Hippocampal formation (tissue), 2 donors: ENCODE data around the gene KIF21A.

Experiments used
- DNase-seq, 2 donors: peaks; one replicate each; lab custom pipeline; 2025; lab: John Stamatoyannopoulos, UW

The KIF21A gene

DNA sequence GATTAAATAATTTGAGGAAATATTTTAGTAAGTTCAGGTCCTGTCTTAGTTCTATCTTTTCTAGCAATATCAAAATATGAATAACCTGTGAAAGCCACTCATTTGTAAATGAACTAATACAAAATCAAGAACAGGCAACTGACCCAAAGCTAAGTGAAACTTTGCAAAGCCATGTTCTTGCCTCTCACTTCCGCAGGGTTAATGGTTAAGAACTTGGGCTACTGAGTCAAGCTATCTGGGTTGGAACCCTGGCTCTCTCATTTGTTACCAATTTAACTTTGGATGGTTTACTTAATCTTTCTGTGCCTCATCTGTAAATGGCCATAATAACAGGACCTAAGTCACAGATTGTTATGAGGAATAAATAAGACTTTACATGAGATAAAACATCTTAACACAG lies 2.8 kb downstream of the KIF21A start:
- DNase-seq, result no peak

DNA sequence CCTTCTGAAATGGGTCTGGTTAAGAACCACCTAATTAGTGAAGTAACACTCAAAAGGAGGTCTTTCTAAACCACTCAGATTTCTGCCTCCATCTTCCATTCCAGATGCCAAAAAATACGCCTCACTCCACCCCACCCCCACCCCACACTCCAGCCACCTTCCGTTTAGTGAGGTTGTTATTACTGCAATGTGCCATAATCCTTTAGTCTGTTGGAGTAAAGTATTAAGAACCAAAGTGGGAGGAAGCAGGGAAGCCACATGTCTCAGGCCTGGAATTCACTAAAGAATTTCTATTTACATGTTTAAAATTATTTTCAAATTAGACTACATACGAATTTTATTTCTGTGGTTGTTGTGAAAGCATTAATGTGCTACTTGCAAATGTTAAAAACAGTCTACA lies 7.4 kb downstream of the KIF21A start:
- no peak for DNase-seq

DNA sequence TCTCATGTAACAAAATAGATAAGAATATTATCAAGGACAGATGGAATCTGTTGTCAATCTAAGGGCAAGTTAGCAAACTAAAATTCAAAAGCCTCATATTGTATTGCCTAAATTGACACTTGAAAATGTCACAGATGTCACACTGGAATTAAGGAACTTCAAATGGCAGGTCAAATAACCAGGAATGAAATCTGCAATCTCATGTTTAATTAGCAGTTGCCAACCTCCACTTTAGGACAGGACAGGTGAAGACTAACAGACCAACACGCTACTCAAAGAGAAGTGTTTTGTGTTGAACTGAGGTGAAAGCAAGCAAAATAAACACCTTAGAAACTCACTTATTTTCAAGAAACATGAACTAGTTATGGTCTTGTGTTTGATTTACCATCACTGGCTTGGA lies 11.1 kb downstream of the KIF21A start:
- DNase-seq, result no peak

DNA sequence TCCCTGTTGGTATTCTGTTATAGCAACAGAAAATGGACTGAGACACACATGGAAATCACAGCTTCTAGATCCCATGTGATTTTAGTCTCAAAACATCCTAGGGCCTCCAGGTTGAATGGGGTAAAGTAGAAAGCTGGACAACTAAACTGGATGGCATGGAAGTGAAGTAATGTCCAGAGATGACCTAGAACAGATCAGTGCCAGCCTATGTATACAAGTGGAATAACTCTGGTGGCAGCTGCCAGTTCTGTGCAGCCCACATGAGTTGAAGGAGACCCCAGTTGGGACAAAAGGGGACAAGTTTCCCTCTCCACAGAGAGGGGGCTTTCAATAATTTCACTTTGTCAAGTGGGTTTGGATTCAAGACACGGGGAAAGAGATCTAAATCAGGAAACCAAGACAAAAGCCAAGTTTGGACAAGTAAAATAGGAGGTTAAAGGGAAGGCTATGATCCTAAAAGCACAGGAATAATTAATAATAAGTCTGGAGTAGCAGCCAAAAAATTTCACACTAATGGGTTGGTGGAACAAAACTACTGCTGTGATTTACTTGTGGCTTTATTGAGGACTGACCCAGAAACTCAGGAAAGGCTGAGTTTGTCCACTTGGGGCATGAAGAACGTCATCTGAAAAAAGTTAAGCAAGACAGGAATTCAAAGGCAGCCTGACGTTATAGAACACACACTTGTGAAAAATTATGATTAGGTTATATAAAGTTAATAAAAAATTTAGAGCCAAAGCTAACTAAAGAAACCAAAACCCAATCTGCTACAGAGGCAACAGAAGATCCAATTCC lies 11.7 kb downstream of the KIF21A start:
- DNase-seq, result no peak

DNA sequence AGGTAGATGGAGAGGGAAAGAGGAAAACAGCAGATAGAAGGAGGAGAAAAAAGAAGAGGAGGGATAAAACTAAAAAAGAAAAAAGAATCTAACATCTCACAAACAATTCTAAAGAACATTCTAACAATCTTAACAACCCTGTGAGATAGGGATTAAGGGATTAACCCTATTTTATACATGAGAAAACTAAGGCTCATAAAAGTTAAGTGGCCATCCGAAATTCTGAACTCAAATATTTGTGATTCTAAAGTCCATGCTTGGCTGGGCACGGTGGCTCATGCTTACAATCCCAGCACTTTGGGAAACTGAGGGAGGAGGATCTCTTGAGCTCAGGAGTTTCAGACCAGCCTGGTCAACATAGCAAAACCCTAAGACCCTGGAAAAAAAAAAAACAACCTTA lies 13.1 kb downstream of the KIF21A start:
- DNase-seq, result no peak

DNA sequence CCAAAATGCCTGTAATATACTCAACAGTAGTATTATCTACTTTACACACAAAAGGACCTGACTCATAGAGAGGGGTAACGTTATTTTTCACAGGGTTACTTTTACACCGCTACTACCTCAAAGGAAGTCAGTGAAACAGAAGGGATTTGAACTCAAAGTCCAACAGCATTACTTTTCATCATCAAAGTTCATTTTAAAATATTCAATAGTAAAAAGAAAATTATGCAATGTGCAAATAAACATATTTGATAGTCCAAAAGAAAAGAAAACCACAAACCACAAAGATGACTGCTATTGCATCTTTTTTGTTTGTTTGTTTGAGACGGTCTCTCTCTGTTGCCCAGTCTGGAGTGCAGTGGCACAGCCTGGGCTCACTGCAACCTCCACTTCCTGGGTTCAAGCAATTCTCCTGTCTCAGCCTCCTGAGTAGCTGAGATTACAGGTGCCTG lies 15.5 kb downstream of the KIF21A start:
- DNase-seq, result no peak

DNA sequence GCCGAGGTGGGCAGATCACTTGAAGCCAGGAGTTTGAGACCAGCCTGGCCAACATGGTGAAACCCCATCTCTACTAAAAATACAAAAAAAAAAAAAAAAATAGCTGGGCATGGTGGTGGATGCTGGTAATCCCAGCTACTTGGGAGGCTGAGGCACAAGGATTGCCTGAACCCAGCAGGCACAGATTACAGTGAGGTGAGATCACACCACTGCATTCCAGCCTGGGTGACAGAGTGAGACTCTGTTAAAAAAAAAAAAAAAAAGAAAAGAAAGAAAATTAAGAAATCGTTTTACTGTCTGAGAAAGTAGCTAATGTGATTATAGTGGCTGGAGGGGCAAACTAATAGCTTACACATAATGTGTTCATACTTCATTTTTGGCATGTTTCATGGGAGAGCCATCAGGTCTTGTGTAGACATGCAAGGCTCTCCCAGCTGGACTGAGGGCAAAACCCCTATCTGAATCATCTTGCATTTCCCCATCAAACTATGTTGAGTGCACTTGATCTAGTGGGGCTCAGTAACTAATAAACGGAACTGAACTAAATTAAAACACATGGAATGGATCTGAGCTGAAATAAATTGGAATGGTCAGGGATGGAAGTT lies 16.2 kb downstream of the KIF21A start:
- no peak for DNase-seq

DNA sequence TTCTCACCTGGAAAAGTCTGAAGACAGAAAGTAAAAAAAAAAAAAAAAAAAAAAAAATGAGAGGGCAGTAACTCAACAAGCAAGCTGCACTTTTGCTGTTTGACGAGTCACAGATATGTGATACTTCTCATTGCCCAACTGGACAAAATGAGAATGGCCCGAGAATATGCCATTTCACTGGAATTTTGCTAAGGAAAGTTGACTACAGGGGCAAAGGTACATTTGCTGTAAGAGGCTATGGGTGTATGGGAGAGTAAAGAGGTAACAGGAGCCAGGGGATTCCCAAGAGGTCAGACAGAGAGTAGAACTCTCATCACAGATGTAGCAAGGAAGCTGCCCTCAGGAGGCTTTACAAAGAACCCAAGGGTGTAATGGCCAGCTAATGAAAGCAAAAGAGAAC lies 22.9 kb downstream of the KIF21A start:
- DNase-seq, result no peak

DNA sequence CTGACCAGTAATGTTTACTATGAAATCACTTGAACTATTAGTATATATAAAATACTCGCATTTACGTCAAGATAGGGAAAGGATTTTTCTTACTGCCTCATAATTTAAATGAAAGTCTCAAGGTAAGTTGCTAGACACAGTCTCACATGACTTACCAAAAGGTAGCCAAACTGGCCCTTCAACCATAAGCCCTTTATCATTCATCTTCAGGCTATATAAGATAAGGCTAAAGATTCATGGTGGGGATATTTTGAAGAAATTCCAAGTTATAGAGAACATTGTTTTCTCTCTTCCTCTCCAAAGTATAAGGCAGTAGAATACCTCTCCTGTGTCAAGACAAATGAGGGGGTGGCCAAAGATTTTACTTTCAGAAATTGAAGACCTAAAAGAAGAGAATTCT lies 23.4 kb downstream of the KIF21A start:
- DNase-seq, result no peak

DNA sequence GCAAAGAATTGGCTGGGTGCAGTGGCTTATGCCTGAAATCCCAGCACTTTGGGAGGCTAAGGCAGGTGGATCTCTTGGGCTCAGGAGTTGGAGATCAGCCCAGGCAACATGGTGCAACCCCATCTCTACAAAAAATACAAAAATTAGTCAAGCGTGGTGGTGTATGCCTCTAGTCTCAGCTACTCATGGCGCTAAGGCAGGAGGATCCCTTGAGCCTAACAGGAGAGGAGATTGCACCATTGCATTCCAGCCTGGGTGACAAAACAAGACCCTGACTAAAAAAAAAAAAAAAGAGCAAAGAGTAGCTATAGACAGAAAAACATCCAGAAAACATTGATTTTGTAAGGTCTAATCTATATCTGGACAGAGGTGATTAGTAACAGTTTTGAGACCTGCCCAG lies 25.0 kb downstream of the KIF21A start:
- no peak for DNase-seq

DNA sequence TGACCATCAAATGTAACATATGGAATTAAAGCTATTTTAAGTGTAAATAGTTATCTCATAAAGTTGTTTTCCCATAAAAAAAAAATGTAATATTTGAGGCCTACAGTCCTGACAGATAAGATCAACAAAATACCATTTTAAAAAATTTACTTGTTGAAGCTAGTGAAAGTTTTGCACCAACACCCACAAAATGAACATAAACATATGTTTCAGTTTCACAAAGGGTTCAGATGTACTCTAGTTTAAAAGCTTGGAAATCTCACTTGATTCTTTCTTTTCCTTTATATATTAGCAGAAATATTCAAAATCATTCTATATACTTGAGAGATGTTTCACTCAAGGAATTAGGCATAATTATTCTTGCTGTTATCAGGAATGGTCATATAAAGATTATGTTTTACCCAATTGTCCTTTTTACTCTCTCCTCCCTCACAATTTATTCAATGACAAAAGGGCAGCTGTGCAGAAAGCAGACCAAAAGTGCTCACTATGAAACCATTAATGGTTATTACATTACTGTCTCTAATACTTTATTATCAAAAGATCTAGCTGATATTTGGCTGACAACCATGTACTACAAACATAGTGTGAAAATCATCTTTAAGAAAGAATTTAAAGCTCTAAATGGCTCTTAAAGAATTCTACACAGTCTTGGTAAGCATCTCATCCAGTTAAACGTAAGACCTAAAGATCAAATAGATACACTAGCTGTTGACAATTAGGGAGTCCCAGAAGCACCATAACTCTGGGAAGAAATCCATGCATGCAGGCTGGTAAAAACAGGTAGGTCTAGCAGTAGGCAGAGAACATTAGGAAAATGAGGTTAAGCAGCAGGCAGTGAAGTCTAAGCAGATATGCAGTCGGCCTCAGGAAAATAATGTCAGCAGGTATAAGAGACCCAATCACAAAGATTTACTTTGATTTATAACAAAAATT lies 28.8 kb downstream of the KIF21A start:
- DNase-seq, result no peak

DNA sequence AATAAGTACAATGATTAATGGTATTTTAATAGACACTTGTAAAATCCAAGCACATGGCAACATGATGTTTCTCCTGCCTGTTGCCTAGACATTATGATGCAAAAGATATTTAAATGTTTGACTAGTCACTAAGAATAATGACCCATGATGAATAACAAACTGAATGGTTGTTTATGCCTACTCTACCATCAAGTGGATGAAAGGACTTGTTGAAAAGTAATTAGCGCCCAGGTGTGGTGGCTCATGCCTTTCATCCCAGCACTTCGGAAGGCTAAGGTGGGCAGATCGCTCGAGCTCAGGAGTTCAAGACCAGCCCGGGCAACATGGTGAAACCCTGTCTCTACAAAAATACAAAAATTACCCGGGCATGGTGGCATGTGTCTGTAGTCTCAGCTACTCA lies 30.7 kb downstream of the KIF21A start:
- no peak for DNase-seq

DNA sequence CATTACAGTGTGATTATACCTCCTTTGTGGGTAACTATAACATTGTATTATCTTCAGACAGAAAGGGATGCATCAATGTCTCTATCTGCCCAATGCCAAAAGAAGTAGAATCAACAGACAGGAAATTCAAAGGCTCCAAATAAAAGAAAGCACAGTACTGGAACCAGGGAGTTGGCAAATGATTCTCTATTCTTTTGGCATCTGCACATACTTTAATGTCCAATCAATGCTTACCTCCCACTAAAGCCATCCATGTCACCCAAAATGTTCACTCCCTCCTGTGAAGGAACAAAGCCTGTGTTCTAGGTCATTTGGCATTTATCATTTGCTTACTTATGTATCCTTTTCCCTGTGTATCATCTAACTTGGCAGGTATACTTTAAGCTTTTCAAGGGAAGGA lies 36.7 kb downstream of the KIF21A start:
- peak in 1 of 2 donors; percentile 40 for DNase-seq

DNA sequence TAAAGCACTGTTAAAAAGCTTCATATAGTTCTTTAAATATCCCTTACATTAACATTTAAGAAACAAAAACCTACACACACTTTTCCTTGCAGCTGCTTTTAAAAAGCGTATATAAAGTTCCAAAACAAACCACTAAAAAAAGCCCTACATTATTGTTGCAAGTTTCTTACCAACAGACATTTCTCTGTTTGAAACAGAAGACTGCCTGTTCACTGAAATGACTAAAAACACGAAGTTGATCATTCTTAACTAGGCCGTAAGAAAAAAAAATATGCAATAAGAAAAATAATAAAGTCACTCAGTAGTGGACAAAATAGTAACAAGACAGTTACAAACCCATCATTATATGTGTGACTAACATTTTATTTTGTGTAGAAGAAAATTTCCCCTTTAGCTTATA lies 37.3 kb downstream of the KIF21A start:
- DNase-seq, result no peak

DNA sequence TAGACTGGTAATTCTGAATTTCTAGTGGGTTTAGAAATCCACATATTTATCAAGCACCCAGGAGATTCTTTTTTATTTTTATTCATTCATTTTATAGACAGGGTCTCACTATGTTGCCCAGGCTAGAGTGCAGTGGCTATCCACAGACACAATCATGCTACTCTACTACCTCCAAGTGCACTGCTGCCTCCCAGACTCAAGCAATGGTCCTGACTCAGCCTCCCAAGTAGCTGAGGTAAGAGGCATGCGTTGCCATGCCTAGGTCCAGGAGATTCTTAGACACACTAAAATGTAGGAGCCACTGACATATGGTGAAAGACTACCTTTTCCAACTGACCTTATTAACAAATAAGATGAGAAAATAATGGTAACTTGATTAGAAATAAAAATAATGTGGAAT lies 38.9 kb downstream of the KIF21A start:
- no peak for DNase-seq

DNA sequence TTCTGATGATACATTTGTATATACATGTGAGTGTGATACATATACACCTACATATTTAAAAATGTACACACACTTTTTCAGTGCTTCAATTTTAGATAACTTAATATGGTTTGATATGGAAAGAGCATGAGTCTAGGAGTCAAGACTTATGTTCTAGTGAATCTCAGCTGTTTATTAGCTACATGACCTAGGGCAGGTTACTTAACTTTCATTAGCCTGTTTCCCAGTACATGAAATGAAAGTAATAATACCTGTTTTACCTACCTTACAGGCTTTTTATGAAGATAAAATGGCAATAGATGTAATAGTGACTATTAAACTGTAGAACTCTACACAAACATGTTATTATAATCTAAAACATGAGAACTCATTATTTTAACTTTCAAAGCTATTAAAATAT lies 39.5 kb downstream of the KIF21A start:
- DNase-seq, result no peak

DNA sequence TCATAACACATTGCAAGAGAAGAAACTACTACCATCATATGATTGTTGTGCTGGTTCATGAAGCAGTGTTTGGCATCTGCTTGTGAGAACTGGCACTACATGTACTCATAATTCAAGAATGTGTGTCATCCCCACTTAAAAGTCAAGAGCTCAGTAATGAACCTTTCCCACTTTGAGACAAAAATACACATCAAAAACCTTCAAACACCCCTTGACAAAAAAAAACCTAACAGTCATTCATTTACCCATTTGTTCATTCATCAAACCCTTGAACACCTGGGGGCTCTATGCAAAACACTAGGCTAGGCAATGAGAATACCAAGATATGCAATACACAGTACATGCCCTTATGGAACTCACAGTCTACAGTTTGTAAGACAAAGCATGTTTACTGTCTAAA lies 40.0 kb downstream of the KIF21A start:
- DNase-seq, result no peak

DNA sequence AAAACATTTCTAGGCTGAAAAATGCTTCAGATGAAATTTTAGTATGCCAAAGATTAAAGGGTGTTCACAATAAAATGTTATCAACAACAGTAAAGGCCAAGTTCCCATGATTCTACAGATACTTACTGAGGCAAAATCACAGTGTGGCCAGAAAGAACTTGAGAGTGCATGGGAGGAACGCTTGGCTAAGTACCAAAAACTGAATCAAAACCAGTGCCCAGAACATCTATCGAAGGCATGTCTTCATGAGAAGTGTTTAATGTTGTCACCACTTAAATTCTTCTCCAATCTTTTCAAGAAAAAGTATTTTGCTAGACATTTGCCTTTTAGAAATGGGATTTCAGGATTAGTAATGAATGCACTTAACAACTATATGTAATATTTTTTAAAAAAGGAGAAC lies 41.5 kb downstream of the KIF21A start:
- DNase-seq, result no peak

DNA sequence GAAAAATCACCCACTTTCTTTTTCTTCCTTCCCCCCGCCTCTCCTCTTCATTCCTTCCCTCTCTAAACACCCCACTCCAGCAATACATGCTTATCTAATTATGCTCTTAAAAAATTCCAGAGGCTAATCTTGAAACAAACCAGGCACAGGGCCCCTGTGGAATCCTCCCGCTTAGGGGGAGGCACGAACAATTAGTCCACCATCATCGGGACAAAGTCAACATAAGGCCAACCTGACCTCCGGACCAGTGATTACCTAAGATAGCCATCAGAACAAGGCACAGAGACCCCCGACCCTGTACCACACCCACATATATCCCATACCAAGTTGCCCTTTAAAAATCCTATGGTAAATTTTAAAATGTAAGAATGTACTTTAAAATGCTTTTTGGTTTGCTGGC lies 47.1 kb downstream of the KIF21A start:
- DNase-seq, result no peak

DNA sequence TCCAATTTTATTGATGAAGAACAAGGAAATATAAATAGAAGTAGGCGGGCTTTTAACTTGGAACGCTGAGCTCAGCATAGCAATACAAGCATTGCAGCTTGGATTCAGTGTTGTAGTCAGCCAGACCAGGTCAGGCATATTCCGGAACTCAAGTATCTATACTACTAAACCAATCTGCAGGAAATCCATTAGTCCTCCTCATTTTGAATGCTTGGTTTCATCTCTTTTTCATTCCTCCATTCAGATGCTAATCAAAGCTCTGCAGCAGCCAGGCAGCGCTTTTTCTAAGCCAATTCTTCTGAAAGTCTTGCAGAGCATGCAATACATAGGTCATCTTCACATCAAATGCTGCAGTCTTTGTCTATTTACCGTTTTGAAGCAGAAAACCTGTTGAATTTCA lies 49.0 kb downstream of the KIF21A start:
- DNase-seq, result no peak

DNA sequence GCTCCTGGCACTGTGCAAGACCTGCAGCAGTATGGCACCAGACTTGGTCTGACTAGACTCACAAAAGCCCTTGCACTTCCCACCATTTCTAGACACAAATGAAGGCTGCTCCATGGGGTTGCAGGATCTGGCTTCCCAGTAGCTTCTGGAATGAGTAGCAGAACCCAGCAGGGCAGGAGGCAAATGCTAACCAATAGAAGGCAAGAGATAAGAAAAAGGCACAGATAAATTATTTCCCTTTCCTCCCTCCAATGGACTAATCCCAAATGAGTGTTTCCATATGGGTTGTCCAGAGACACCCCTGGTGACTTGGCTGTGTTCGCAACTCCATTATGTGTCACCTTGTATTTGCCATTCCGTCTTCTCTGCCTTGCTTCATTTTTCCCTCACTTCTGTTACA lies 49.7 kb downstream of the KIF21A start:
- no peak for DNase-seq

DNA sequence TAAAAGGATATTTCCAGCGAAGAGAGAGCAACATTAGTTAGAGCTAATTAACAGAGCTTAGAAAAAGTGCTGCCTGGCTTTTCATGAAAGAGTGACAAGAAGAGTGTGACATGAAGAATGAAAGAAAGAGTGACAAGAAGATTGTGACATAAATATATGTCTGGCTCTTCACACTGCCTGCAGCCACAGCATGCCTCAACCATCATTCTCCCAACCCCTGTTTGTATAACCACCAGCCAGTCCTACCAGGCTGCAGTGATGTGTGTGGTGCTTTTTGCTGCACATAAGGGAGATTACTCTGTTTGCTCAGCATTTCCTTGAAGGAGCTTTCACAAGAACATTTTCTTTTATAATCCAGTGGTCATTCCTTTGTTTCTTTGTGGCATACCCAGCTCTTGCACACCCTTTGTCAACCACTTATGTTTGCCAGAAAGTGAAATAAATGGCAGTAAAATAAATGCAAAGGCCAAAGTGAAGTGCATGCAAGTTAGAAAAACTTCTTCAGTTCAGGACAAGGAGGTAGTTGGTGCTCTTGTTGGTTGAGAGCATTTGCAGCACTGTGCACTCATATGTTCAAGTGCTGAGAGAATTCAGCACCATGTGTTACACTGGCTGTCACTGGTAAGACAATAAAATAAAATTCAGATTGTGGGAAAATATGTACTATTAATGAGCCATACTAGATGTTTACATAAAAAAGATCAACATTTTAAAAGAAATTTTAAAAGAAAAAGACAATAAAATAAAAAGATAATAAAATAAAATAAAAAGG lies 50.6 kb downstream of the KIF21A start:
- no peak for DNase-seq
